Stimulated activated CD4-positive, alpha-beta T cell treated with anti-CD3 and anti-CD28 coated beads, Interleukin-1b, Interleukin-23, amount 100 ng/mL, for 1 hour (primary cell): Measurements from ENCODE around the gene BCAS3.
"Not testable (repeated sequence)": the region's sequence is repeated elsewhere in the genome, so short reads cannot be mapped to it uniquely, and the experiment has no call there.

Experiments used
- DNase-seq, 2 donors: peaks; one replicate each; pipeline ENCODE4 v3.0.0-alpha.2; 2020; ENCODE audit warnings: low read depth in 2 of 2

Gene BCAS3

DNA sequence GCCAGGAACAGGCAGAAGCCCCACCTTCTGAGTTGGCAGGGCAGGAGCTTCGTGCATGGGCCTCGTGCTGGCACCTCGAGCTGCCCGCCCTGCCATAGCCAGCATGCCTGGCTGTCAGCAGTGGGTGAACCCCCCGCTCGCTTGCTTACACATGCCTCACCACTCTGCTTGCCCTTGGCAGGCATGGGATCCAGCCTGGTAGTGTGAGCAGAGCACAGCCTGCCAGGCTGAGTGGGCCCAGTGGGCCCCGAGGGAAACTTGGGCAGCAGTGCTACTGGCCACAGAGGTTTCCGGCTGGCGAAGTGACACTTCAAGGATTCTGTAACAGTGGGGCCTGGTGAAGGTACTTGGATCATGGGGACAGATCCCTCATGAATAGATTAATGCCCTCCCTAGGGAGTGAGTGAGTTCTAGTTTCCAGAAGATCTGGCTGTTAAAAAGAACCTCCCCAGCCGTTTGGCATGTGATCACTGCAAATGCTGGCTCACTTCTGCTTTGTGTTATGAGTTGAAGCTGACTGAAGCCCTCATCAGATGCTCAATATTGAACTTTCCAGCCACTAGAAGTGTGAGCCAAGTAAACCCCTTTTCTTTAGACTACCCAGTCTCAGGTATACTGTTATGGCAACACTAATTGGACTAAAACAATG is 114.7 kb downstream of the BCAS3 start:
- DNase-seq, result no peak

DNA sequence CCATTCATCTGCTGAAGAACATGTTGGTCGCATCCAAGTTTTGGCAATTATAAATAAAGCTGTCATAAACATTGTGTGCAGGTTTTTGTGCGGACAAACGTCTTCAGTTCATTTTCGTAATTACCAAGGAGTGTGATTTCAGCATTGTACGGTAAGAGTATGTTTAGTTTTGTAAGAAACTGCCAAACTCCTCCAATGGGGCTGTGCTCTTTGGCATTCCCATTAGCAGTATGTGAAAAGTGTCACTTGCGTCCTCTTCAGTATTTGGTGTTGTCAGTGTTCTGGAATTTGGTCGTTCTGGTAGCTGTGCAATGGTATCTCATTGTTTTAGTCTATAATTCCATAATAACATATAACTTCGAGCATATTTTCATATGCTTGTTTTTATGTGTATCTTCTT is 120.9 kb downstream of the BCAS3 start:
- no peak for DNase-seq

DNA sequence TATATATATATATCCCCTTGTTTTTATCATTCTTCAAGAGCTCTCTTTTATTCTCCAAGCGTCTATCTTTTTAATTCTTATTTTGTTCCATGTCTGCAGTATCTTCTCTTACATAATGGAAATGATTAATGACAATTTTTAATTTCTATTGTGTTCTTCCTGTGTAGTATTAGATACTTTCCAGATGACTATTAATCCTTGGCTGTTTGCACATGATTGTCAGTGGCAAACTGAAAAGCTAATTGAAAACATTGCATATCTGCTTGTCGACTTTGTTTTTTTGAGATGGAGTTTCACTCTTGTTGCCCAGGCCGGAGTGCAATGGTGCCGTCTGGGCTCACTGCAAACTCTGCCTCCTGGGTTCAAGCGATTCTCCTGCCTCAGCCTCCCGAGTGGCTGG is 124.7 kb downstream of the BCAS3 start:
- no peak for DNase-seq

DNA sequence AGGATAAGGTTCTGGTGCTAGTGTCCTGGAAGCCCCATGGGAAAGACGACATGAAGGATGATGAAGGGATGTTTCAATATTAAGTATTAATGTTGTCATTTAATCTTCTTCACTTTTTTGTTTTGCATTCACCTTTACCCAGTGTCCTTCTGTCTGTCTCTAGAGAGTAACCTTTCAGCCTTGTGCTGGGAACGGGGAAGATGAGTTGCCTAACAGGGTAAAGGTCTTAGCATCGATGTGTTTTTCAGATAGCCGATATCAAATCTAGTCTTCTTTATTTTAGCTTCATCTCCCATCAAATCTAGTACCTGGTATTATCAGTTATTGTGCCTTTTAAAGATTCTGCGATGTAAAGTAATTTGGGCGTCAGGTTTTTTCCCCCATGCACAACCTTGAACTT is 125.4 kb downstream of the BCAS3 start:
- DNase-seq, result no peak

DNA sequence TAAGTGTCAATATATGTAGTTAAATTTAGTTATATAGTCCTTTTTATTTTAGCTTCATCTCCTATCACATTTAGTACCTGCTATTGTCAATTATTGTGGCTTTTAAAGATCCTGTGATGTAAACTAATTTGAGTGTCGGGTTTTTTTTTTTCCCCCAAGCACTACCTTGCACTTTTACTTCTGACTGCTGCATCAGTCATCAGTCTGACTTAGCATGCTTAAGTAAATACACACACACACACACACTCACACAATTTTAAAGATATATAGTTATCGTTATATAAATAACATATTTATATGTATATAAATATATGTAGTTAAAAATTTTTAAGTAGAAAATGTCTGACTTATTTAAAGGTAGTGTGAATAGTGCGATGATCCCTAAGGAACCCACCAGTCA is 127.2 kb downstream of the BCAS3 start:
- DNase-seq, result no peak

DNA sequence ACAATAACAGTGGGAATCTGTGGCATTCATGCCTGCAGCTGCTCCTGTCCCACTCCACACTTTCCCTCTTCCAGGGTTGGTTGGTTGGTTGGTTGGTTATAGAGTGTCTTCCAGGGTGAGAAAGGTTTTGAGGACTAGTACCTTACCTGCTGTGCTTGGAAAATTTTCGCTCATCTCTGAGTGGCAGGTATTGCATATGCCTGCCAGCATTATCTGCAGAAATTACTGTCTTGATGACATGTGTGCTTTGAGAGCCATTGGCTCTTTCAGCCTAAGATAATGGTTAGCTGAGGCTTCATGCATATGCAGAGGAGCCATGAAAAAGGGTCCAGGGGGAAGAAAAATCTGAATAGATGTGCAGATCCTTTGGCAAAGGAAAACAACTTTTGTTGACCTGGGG is 131.8 kb downstream of the BCAS3 start:
- DNase-seq, result no peak

DNA sequence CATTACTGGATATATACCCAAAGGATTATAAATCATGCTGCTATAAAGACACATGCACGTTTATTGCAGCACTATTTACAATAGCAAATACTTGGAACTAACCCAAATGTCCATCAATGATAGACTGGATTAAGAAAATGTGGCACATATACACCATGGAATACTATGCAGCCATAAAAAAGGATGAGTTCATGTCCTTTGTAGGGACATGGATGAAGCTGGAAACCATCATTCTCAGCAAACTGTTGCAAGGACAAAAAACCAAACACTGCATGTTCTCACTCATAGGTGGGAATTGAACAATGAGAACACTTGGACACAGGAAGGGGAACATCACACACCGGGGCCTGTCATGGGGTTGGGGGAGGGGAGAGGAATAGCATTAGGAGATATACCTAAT is 137.3 kb downstream of the BCAS3 start:
- not testable (repeated sequence) for DNase-seq

DNA sequence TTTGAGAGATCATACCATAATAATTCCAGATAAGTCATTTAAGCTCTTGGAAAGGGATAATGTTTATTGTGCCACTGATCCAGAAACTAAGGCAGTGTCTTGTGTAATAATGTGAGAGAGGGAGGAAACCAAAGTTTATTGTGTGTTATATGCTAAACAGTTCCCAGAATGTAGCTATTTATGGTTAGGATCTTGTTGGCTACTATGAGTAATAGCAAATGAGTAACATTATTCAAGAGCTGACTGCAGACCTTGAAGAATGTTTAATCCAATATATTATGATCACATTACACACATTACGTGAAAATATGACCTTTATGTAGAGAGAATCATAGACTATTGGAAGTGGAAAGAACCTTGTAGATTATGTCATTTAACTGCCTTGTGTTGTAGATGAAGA is 139.5 kb downstream of the BCAS3 start:
- DNase-seq, result no peak

DNA sequence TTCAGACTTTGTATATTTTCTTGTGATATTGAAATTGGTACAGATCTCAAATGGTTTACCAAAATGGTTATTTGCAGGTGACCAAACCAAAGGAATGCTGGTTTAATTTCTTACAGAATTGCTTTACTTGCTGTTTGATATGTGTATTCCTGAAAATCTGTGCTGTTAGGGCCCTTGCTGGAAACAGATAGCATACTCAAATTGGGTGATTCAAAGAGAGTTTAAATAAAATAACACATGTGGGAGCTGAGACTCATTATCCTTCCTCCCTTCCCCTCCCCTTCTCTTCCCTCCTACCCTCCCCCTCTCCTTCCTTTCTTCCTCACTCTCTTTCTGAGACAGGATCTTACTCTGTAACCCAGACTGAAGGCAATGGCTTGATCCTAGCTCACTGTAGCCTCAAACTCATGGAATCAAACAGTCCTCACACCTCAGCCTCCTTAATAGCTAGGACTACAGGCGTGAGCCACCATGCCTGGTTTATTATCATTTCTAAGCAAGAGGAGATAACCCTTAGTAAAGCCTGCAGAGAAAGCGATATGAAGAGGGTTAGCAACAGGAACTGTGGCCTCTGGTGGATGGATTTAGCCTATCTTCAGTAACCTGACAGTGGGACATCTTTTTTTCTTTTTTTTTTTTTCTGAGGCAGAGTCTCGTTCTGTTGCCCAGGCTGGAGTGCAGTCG is 141.9 kb downstream of the BCAS3 start:
- DNase-seq, result no peak

DNA sequence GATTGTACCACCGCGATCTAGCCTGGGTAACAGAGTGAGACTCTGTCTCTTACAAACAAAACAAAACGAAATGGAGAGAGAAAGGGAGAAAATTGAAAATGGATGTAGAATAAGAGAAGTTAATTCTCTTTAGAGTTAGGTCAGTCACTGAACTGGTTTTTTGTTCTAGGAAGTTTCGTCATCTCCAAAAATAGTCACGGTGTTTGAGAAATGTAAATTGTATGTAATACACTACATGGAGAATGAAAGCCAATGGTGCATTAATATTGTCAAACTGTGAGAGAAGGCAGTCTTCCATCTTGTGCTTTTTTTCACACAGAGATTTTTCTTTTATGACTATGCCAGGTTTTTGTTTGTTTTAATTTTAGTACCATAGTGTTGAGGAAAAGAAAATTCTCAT is 145.9 kb downstream of the BCAS3 start:
- DNase-seq, result no peak

DNA sequence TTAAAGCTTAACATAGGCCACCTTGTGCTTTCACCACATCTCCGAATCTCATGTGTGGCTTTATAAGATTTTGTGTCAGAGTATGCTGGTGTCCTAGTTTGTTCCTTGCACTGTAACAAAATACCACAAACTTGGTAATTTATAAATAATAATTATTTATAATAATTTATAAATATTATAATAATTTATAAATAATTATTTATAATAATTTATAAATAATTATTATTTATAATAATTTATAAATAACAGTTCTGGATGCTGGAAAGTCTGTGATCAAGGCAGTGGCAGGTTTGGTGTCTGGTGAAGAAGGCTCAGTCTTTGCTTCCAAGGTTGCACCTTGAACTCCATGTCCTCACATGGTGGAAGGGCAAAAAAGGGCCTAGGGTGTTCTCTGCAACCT is 147.7 kb downstream of the BCAS3 start:
- no peak for DNase-seq

DNA sequence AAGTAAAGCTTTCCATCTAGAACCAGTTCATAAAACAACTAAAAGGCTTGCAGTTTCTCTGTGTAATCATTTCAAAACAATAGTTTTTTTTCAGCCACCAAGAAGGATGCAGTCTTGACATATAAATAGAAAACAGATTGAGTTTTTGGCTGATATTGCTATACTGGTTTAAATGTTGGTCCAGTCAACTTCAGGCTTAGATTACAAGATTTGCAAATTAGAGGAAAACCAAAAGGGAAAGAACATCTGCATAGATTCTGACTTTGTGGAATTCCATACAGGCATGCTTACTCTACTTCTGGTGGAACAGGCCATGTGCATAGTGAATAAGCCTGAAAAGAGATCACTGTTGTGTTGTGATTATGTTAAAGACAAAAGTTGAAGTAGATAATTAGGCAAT is 150.3 kb downstream of the BCAS3 start:
- no peak for DNase-seq

DNA sequence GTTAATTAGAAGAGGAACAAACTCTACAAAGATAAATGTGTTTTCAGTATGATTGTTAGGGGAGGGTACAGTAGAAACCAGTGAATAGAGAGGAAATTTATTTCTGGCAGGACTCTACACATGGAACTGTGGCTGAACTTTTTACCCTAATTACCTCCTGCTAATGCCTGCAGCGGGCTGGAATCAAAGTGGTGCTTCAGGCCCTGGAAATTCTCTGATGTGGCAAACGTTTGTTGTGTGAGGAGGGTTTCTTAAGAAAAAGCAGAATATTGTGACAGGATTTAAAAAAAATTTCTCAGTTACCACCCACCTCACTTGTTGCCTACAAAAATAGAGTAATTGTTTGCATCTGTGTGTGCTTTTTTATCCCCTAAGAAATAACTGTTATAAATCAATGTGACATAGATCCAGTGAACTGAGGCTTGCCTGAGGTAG is 154.5 kb downstream of the BCAS3 start:
- no peak for DNase-seq

DNA sequence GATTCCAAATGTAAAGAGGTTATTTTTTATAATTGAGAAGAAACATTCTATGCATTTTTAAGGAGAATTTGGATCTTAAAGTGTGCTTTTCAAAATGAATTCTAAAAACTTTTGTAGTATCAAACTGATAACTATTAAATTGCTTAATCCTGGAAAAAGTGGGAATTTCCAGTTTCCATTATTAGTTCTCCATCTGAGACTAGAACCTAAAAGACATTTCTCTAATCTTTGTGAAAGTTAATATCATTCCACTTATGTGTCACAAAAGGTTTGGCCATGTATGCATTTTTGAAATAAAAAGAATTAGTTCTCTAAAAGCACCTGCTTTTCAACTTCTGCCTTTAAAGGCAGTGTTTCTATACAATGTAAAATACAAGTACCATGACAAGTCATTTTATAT is 155.0 kb downstream of the BCAS3 start:
- DNase-seq, result no peak

DNA sequence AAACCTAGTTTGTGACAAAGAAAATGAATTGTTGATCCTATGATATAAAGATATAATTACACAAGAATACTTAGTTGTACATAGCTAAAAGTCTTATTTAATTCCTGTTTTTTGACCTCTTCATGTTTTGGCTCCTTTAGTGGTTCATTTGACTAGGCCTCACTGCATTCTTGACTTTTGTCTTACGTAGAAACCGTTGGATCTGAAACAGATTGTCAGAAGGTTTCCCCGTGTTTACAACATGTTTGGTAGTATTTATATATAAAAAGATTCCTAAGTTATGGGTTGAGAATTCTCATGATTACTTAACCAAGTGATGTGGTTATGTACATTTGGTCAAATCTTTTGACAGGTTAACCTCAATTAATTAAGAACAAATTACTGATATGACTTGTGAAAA is 162.8 kb downstream of the BCAS3 start:
- no peak for DNase-seq

DNA sequence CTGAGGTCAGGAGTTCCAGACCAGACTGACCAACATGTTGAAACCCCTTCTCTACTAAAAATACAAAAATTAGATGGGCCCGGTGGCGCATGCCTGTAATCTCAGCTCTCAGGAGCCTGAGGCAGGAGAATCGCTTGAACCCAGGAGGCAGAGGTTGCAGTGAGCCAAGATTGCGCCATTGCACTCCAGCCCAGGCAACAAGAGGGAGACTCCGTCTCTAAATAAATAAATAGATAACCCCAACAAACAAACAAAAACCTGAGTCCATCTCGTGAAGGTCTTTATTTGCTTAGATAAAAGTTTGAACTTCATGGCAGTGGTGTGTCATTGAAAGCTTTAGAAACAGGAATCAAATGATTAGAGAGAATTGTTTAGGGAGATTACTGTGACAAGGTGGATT is 167.4 kb downstream of the BCAS3 start:
- no peak for DNase-seq

DNA sequence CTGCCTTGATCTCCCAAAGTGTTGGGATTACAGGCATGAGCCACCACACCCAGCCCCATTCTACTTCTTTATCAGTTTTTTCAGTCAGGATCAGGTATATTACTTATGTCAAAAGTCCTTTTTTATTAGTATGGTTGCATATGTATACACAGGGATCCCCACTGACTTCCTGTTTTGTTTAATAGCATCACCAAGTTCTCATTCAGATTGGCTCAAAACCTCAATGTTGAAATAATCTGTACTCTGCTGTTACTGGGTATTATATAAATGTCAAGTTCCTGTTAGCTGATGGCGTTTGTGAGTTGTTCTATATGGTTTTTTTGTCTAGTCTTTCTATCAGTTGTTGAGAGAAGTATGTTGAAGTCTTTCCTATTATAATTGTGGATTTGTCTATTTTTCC is 168.5 kb downstream of the BCAS3 start:
- no peak for DNase-seq

DNA sequence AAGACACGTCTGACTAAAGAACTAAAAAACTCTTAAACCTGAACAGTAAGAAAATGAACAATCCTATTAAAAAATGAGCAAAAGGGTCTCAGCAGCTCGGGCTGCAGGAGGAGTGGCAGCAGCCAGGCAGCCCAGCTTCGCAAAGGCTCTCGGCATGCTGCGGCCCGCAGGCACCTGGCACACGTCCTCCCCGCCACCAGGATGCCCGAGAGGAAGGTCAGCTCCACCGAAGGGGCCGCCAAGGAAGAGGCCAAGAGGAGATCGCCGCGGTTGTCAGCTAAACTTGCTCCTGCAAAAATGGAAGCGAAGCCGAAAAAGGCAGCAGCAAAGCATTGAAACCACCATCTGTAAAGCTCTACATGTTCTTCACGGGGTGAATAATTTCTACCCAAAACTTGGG is 173.5 kb downstream of the BCAS3 start:
- no peak for DNase-seq

DNA sequence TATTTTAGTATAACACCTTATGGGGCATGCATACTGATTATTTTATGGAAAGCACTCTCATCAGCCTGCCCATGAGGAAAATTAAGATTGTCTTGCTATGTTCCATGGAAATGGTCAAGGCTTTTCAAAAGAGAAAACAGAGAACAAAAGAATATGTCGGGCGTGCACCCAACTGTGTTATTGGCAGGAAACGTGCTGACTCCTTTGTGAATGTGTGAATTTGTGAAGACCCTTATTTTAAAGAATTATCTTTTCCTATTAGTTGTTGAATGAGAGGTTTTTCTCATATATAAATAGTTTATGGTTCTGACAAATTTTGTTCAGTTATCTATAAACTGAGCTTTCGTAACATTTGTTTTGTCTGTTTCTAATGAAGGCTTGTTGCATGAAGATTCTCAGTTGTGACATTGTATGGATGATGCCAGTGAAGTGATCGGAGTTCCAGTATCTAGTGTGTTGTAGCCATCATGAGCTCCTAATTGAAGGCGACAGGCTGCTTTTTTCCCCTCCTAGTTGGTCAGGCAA is 180.0 kb downstream of the BCAS3 start:
- no peak for DNase-seq

DNA sequence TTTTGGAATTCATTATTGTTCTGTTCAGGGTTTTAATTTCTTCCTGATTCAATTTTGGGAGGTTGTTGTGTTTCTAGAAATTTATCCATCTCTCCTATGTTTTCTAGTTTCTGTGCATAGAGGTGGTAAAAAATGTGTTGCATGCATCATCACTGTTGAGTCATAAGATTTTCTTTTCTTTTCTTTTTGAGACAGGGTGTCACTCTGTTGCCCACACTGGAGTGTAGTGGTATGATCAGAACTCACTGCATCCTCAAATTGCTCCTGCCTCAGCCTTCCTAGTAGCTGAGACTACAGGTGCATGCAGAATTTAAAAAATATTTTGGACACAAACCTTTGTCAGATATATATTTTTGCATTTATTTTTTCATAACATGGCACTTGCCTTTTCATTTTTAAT is 184.8 kb downstream of the BCAS3 start:
- DNase-seq, result no peak

DNA sequence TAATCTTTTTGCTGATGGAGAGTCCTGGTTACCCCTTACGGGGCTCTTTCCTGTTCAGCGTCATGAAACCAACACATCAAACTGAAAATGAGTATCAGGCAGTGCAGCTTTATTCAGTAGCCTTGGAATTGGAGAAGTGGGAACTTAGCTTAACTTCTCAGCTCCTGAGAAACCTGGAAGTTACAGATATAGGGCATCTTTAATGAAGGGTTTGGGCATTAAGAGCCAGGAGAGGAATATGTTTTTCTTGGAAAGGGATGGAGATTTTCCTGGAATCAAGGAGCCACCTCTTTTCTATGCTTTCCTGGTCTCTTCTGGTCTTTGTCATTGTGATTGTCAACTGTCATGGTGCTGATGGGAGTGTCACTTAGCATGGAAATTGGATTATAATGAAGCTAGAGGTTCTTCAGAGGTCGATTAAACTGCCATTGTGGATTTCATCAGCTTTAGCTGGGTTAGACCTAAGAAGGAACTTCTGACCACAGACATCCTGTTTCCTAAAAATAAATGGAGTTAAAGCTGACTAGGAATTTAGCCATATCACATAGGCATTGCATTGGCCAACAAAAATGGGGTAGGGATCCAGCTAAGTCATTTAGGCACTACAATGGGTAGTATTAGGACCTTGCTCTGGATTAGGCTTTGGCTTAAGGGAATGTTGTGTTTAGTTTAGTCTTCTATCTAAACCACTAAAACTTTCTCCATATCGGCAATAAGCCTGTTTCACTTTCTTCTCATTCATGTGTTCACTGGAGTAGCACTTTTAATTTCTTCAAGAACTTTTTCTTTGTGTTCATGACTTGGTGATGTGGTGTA is 186.4 kb downstream of the BCAS3 start:
- no peak for DNase-seq

DNA sequence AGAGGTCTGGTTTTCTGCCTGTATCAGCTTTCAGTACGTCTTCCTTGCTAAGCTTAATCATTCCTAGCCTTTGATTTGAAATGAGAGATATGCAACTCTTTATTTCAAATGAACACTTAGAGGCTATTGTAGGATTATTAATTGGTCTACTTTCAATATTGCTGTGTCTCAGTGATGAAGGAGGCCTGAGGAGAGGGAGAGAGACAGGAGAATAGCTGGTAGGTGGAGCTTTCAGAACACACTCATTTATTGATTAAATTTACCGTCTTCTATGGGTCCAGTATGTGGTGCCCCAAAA is 187.0 kb downstream of the BCAS3 start:
- DNase-seq, result no peak

DNA sequence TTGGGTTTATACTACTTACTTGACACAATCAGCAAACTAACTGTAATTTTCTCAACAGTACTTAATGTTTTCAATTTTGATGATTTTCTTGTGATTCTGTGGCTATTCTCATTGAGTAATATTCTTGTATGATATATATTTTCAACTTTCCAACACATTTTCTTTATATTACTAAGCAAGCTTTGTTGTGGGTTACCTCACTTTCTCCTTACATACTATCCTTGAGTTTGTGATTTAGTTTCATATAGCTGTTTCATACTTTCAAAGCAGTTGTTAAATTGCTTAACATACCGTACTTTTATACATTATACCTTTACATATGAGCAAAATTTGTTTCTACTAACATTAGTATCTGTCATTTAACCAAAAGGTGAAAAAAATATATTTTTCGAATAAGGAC is 197.1 kb downstream of the BCAS3 start:
- no peak for DNase-seq
